ENCODE measurements around the gene MEAF6. TPM values are rescaled to one million over a fixed set of nuclear protein-coding genes. Genes with fewer than 3 reads are reported as not detected.
A peak's percentile ranks its signal among the peaks of the same experiment; 100 is the strongest.

MEAF6 gene
- polyA plus RNA-seq, 1 of the 3 experiments (the other 2 are of a cell fraction) = 60.5 TPM

- H3K9me3 ChIP-seq = no peaks in the 10 kb centered on the region
Observed at GRCh38 chr1:37472281-37472680, 42.3 kb downstream of the MEAF6 start.

DNA sequence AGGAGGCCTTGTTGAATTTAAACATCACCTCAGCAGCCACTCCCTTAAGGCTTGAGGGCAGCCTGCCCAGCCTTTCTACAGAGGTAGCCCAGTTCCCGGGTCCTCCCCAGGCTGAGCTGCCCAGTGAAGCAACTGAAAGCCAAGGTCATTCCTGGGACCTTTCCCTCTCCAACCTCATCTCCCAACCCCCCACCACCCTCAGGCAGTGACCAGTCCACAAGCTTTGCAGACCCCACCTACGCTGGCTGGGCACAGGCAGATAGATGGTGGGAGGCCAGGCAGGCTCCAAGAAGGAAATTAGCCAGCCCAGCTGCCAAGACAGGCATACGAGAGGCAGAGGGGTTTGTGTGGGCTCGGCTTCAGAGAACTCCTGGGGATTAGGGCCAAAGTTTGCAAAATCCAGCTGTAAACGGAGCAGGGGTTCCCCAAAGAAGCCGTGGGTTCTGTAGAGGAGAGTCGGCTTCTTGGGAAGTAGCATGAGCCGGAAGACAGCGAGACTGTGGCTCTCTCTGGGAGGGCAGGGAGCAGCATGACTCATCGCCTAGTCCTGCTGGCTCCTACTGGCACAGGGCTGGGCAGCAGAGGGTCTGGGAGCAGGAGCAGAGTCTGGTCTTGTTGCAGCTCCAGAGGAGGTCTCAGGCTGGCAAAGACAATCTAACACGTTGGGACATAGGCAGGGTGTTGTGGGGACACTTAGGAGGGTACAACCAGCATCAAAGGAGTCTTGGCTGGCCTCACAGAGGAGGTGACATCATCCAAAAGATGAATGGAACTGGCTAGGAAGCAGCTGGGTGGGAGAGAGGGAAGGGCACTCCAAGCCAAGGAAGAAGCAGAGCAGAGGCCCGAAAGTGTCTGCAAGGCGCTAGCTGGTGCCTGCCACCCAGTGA lies 43.0 kb downstream of the MEAF6 start:
- Histone ChIP-seq H3K4me3 (ENCODE audit: low read depth in 2 of 2, low read length in 1 of 2) (peak overlapping the region; percentile 26 to 51), H3K27me3 (ENCODE audit: insufficient read depth) (no peaks in the 10 kb centered on the region), H3F3A (replicated peaks; ENCODE audit: insufficient read depth) (peaks cover 23% of the 10 kb centered on the region), H4K20me1 (ENCODE audit: insufficient read depth) (no peaks in the 10 kb centered on the region), H3K4me1 (ENCODE audit: control insufficient read depth in 1 of 2, insufficient read depth in 2 of 2, low read depth in 1 of 2, low read length in 1 of 2) (peaks cover 41 to 46% of the 10 kb centered on the region in 2 experiments), H3K9ac (peak overlapping the region; percentile 75), H3K9me3 (no peaks in the 10 kb centered on the region), H3K36me3 (replicated peaks in 1 of 2; ENCODE audit: control insufficient read depth in 1 of 2, insufficient read depth in 2 of 2, low read length in 1 of 2) (no peaks in the 10 kb centered on the region), H3K4me2 (peak overlapping the region; percentile 93), H2AFZ (ENCODE audit: low read depth) (peak overlapping the region; percentile 58), H3K79me2 (ENCODE audit: insufficient read depth) (peaks cover 42% of the 10 kb centered on the region), H3K27ac (ENCODE audit: low read depth in 2 of 2, low read length in 1 of 2) (peak overlapping the region; percentile 89 to 92), H3K9me2 (no peaks in the 10 kb centered on the region)
- WGBS (ENCODE audit: low lambda C conversion rate) = 4% methylated on average over 12 of the region's 13 CpGs
- ChIA-PET CTCF (interaction anchor here (1.5 to 18.1 kb wide), 4 partner anchors 14 to 43 kb away, joined by 3 to 170 read pairs (median 65); partner anchors contain the start of gene MEAF6), POLR2A (interaction anchor here (1.0 kb wide), 2 partner anchors 14 to 43 kb away, joined by 3 to 4 read pairs; partner anchors contain the start of gene MEAF6)
- DNase-seq = peak; percentile 80
- TF ChIP-seq NFIC (IDR thresholded peaks at IDR 0.05; ENCODE audit: borderline replicate concordance) = peak; percentile 58
- no peak for TF ChIP-seq GATA2 (CRISPR knock-in tag; IDR thresholded peaks at IDR 0.05)
- no peak; the same call in 1 of the 2 replicates for TF ChIP-seq SIN3A (IDR thresholded peaks at IDR 0.05; ENCODE audit: borderline replicate concordance, low read depth, low read length)
- no peak for TF ChIP-seq FOXJ3 (CRISPR knock-in tag; IDR thresholded peaks at IDR 0.05)
- TF ChIP-seq USF1 (IDR thresholded peaks at IDR 0.05; ENCODE audit: borderline replicate concordance, low read depth) = no peak
- no peak for TF ChIP-seq YY1 (IDR thresholded peaks at IDR 0.05; ENCODE audit: low read depth)
- TF ChIP-seq USF2 (IDR thresholded peaks at IDR 0.05; ENCODE audit: borderline replicate concordance, low read depth, low read length) = no peak
- TF ChIP-seq, protein P1, sequence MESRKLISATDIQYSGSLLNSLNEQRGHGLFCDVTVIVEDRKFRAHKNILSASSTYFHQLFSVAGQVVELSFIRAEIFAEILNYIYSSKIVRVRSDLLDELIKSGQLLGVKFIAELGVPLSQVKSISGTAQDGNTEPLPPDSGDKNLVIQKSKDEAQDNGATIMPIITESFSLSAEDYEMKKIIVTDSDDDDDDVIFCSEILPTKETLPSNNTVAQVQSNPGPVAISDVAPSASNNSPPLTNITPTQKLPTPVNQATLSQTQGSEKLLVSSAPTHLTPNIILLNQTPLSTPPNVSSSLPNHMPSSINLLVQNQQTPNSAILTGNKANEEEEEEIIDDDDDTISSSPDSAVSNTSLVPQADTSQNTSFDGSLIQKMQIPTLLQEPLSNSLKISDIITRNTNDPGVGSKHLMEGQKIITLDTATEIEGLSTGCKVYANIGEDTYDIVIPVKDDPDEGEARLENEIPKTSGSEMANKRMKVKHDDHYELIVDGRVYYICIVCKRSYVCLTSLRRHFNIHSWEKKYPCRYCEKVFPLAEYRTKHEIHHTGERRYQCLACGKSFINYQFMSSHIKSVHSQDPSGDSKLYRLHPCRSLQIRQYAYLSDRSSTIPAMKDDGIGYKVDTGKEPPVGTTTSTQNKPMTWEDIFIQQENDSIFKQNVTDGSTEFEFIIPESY (IDR thresholded peaks at IDR 0.05; ENCODE audit: borderline replicate concordance, low read depth) = no peak
- TF ChIP-seq POLR2AphosphoS5 (IDR thresholded peaks at IDR 0.05; ENCODE audit: low read depth, low read length) = 0 out of 2 replicates have a peak, but pooled peaks have one; percentile 49
- no peak for TF ChIP-seq SMC3 (IDR thresholded peaks at IDR 0.05; ENCODE audit: low read depth, low read length)
- TF ChIP-seq TAF1 (IDR thresholded peaks at IDR 0.05; ENCODE audit: borderline replicate concordance, low read depth, low read length) = no peak
- TF ChIP-seq, protein P2, sequence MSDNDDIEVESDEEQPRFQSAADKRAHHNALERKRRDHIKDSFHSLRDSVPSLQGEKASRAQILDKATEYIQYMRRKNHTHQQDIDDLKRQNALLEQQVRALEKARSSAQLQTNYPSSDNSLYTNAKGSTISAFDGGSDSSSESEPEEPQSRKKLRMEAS (IDR thresholded peaks at IDR 0.05; ENCODE audit: low read depth) = peak; percentile 72; the same call in 1 of the 2 replicates
- TF ChIP-seq RAD21 (IDR thresholded peaks at IDR 0.05; ENCODE audit: low read length) = no peak
- TF ChIP-seq EP300 (IDR thresholded peaks at IDR 0.05; ENCODE audit: borderline replicate concordance in 1 of 2, low read depth in 1 of 2, low read length in 1 of 2) = no peak

More at GRCh38 chr1:37472281-37472680, 42.3 kb downstream of the MEAF6 start:
- DNase-seq = no peak
- WGBS (ENCODE audit: low lambda C conversion rate) = 81% methylated on average over 7 of the region's 7 CpGs
- Histone ChIP-seq H3K79me2 (ENCODE audit: insufficient read depth) (peaks cover 43% of the 10 kb centered on the region), H4K20me1 (ENCODE audit: insufficient read depth) (no peaks in the 10 kb centered on the region), H3K9ac (peak overlapping the region; percentile 75; the same call in 1 of the 2 replicates), H3K36me3 (replicated peaks in 1 of 2; ENCODE audit: control insufficient read depth in 1 of 2, insufficient read depth in 2 of 2, low read length in 1 of 2) (no peaks in the 10 kb centered on the region), H2AFZ (ENCODE audit: low read depth) (peak overlapping the region; percentile 58; the same call in 1 of the 2 replicates), H3K4me1 (ENCODE audit: control insufficient read depth in 1 of 2, insufficient read depth in 2 of 2, low read depth in 1 of 2, low read length in 1 of 2) (peaks cover 48 to 53% of the 10 kb centered on the region in 2 experiments), H3K9me2 (no peaks in the 10 kb centered on the region), H3K4me3 (ENCODE audit: low read depth in 2 of 2, low read length in 1 of 2) (peak overlapping the region; percentile 4 to 12; a peak in 3 of 4 replicates), H3F3A (replicated peaks; ENCODE audit: insufficient read depth) (peaks cover 30% of the 10 kb centered on the region), H3K27me3 (ENCODE audit: insufficient read depth) (no peaks in the 10 kb centered on the region), H3K27ac (ENCODE audit: low read depth in 2 of 2, low read length in 1 of 2) (peak overlapping the region; percentile 89 to 92), H3K4me2 (peak overlapping the region; percentile 93)
- ChIA-PET POLR2A (interaction anchor here (1.0 kb wide), 2 partner anchors 13 to 42 kb away, joined by 3 to 4 read pairs; partner anchors contain the start of gene MEAF6), CTCF (interaction anchor here (1.5 to 18.1 kb wide), 4 partner anchors 14 to 42 kb away, joined by 3 to 170 read pairs (median 65); partner anchors contain the start of gene MEAF6)
- 0 out of 2 replicates have a peak, but pooled peaks have one; percentile 5 for TF ChIP-seq CTCF (IDR thresholded peaks at IDR 0.05)
- TF ChIP-seq TCF12 (IDR thresholded peaks at IDR 0.05) = no peak

All from SK-N-SH (cell line).